Endothelial cell of umbilical vein (primary cell): ENCODE results near the gene TRIM62.

Source experiments
- CTCF ChIP-seq, 2 donors: IDR thresholded peaks; 1 replicate in 1 of 2; 2 replicates in 1 of 2; pipeline ENCODE4 v1.5.1; 2011; ENCODE audit warnings: low read length in 2 of 2, mild to moderate bottlenecking in 2 of 2, moderate library complexity in 2 of 2, control low read depth in 1 of 2, inconsistent platforms in 1 of 2, low read depth in 1 of 2; ENCODE audit not compliant: insufficient read depth in 1 of 2; ENCODE audit errors: extremely low read depth in 1 of 2
- EZH2 ChIP-seq: IDR thresholded peaks from 2 replicates; pipeline ENCODE4 v1.6.1; 2012; ENCODE audit warnings: borderline replicate concordance, low read depth, mild to moderate bottlenecking, moderate library complexity, low read length, inconsistent platforms; ENCODE audit not compliant: severe bottlenecking
- FOS ChIP-seq: IDR thresholded peaks from 2 replicates; pipeline ENCODE4 v1.6.1; 2011; ENCODE audit warnings: mild to moderate bottlenecking, low read length, moderate library complexity, borderline replicate concordance; ENCODE audit not compliant: insufficient read depth
- GATA2 ChIP-seq: IDR thresholded peaks from 2 replicates; pipeline ENCODE4 v1.7.0; 2011; ENCODE audit warnings: low read depth, mild to moderate bottlenecking, moderate library complexity, mixed read lengths, low read length; ENCODE audit not compliant: insufficient read length, insufficient read depth
- JUN ChIP-seq: IDR thresholded peaks from 2 replicates; pipeline ENCODE4 v1.6.1; 2011; ENCODE audit warnings: borderline replicate concordance, low read depth; ENCODE audit not compliant: insufficient read length, insufficient read depth
- MAX ChIP-seq: IDR thresholded peaks from 2 replicates; pipeline ENCODE4 v1.6.1; 2011; ENCODE audit not compliant: insufficient read depth, insufficient read length
- MYC ChIP-seq: IDR thresholded peaks from one replicate; pipeline ENCODE4 v1.6.1; 2011; ENCODE audit warnings: mild to moderate bottlenecking, low read depth, low read length
- POLR2A ChIP-seq: IDR thresholded peaks from 2 replicates; pipeline ENCODE4 v1.6.1; 2012; ENCODE audit warnings: low read depth, mild to moderate bottlenecking, control low read depth, low read length
- POLR2AphosphoS5 ChIP-seq: IDR thresholded peaks from 2 replicates; pipeline ENCODE4 v1.6.1; 2012; ENCODE audit warnings: low read depth, mild to moderate bottlenecking, control low read depth, low read length, moderate library complexity; ENCODE audit not compliant: insufficient read depth

GRCh38 chr1:33126411-33127000, 55.3 kb downstream of the TRIM62 start:
- TF ChIP-seq FOS, result no peak
- no peak for TF ChIP-seq CTCF (IDR thresholded peaks at IDR 0.05; ENCODE audit: extremely low read depth in 1 of 2, insufficient read depth in 1 of 2, low read depth in 1 of 2, low read length in 2 of 2)
- TF ChIP-seq EZH2, result no peak
- TF ChIP-seq MYC, result no peak
- TF ChIP-seq MAX, result no peak
- TF ChIP-seq POLR2AphosphoS5, result no peak
- no peak for TF ChIP-seq POLR2A
- TF ChIP-seq JUN, result no peak
- TF ChIP-seq GATA2, result no peak
